ENCODE results near the gene ADORA2B.

ADORA2B gene

DNA sequence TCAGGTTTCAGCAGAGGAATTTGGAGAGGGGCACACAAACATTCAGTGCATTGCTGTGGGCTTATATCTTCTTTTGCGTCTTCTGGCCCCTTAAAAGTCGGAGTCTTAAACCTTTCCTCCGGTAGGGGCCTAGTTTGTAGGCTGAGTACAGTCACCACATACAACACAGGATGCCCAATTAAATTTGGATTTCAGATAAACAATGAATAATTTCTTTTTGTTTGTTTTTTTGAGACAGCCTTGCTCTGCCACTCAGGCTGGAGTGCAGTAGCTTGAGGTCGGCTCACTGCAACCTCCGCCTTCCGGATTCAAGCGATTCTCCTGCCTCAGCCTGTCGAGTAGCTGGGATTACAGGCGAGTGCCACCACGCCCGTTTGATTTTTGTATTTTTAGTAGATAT is 26.7 kb upstream of the ADORA2B start:
- TF ChIP-seq, protein P1, sequence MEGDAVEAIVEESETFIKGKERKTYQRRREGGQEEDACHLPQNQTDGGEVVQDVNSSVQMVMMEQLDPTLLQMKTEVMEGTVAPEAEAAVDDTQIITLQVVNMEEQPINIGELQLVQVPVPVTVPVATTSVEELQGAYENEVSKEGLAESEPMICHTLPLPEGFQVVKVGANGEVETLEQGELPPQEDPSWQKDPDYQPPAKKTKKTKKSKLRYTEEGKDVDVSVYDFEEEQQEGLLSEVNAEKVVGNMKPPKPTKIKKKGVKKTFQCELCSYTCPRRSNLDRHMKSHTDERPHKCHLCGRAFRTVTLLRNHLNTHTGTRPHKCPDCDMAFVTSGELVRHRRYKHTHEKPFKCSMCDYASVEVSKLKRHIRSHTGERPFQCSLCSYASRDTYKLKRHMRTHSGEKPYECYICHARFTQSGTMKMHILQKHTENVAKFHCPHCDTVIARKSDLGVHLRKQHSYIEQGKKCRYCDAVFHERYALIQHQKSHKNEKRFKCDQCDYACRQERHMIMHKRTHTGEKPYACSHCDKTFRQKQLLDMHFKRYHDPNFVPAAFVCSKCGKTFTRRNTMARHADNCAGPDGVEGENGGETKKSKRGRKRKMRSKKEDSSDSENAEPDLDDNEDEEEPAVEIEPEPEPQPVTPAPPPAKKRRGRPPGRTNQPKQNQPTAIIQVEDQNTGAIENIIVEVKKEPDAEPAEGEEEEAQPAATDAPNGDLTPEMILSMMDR (IDR thresholded peaks at IDR 0.05), result no peak
- DNase-seq, result no peak
- H3K9me3 ChIP-seq, result peaks cover 0 to 13% (median 0%) of the 10 kb centered on the region in 3 donors
- intact Hi-C loops (cut with DNase I; ENCODE audit: low total_unique reads), result no loop called here
- H3K4me1 ChIP-seq, result peaks cover 0 to 8% (median 8%) of the 10 kb centered on the region in 4 donors
- H3K27ac ChIP-seq, result no peak overlapping the region
- H3K4me3 ChIP-seq, result no peak overlapping the region
- H3K36me3 ChIP-seq, result no peaks in the 10 kb centered on the region
- H3K27me3 ChIP-seq, result peaks cover 0 to 15% of the 10 kb centered on the region in 2 donors

DNA sequence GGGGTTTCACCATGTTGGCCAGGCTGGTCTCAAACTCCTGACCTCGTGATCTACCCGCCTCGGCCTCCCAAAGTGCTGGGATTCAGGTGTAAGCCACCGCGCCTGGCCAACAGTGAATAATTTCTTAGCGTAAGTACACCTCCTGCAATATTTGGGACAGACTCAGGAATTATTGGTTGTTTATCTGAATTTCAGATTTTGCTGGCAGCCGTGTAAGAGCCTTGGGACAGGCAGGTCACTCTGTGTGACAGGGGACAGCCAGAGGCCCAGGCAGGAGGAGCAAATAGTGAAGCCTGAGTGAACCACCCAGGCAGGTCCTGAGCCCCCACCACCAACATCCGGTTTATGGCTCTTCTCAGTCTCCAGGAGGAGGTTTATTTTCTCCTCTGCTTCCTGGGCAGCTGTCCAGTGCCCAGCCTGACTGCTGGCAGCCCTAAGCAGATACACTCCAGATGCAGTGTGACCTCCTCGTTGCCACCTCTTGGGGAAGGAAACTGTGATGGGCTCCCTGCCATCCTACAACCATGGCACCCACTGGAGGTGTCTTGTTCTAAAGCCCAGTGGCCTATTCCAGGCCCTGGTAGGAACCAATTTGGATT is 26.2 kb upstream of the ADORA2B start:
- TF ChIP-seq, protein P1 (IDR thresholded peaks at IDR 0.05), result no peak
- Histone ChIP-seq H3K27me3 (peaks cover 0 to 15% of the 10 kb centered on the region in 2 donors), H3K9me3 (peaks cover 0 to 13% (median 0%) of the 10 kb centered on the region in 3 donors), H3K27ac (no peak overlapping the region), H3K4me3 (no peak overlapping the region), H3K4me1 (peaks cover 0 to 8% (median 8%) of the 10 kb centered on the region in 4 donors), H3K36me3 (no peaks in the 10 kb centered on the region)
- no peak for DNase-seq
- intact Hi-C loops (cut with DNase I; ENCODE audit: low total_unique reads), result no loop called here

DNA sequence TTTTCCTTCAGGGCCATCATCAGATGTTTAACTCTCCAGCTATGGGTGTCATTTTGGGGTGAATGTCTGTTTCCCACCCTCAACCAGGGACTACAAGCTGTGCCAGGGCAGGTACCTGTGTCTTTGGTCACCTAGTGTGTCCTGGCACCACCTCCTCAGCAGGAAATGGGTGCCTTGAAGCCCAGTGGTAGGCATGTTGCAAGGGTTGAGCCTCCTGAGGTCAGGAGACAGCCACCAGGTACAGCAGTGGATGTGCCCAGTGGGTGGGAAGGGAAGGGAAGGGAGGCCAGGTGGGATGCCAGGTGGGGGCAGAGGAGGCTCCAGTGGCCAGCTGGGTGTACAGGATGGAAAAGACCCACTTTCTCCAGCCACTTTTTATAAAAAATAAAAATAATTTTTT is 25.5 kb upstream of the ADORA2B start:
- no peak overlapping the region for H3K4me3 ChIP-seq
- peaks cover 0 to 8% (median 8%) of the 10 kb centered on the region in 4 donors for H3K4me1 ChIP-seq
- DNase-seq, result no peak
- intact Hi-C loops (cut with DNase I; ENCODE audit: low total_unique reads), result no loop called here
- no peak overlapping the region for H3K27ac ChIP-seq
- TF ChIP-seq, protein P1 (IDR thresholded peaks at IDR 0.05), result no peak
- no peaks in the 10 kb centered on the region for H3K36me3 ChIP-seq
- H3K9me3 ChIP-seq, result peaks cover 0 to 13% (median 0%) of the 10 kb centered on the region in 3 donors
- peaks cover 0 to 15% of the 10 kb centered on the region in 2 donors for H3K27me3 ChIP-seq

DNA sequence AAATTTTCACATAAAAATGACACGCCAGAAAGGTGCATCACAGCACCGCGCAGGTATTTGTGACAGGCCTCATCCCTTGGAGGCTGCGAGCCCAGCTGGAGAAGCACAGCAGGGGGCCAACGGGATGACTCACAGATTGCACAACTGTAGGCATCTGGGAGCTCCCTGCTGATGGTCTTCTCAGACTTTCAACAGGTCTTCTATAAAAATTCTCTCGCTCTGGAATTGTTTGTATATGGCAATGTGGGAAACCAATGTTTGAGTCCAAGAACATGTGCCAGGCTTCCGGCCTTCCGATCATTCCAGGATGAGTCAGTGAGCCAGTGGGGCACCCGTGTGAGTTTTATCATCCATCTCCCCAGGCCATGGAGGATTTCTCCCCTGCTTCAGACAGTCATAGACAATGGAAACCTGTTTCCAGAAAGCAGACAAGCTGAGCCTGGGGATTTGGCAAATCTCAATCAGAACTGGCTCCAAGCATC is 24.1 kb upstream of the ADORA2B start:
- H3K27ac ChIP-seq, result no peak overlapping the region
- intact Hi-C loops (cut with DNase I; ENCODE audit: low total_unique reads), result no loop called here
- H3K27me3 ChIP-seq, result peaks cover 0 to 22% of the 10 kb centered on the region in 2 donors
- peaks cover 0 to 8% (median 8%) of the 10 kb centered on the region in 4 donors for H3K4me1 ChIP-seq
- H3K4me3 ChIP-seq, result no peak overlapping the region
- TF ChIP-seq, protein P1 (IDR thresholded peaks at IDR 0.05), result no peak
- no peaks in the 10 kb centered on the region for H3K36me3 ChIP-seq
- peaks cover 0 to 13% (median 0%) of the 10 kb centered on the region in 3 donors for H3K9me3 ChIP-seq
- DNase-seq, result no peak

DNA sequence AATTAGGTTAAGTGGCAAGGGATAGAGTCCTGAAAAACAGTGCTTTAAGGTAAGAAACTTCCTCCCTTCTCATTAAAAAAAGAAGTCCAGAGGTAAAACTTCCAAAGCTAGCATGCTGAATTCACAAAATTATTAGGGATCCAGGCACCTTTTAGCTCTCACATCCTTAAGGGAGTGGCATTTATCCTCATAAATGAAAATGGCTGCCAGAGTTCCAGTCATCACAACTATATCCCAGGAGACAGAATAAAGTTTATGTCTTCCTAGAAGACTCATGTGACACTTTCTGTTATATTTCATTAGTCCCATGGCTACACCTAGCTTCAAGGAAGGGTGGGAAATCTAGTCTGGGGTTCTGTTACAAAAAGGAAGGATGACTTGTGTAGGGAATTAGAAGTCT is 23.3 kb upstream of the ADORA2B start:
- Histone ChIP-seq H3K4me3 (no peak overlapping the region), H3K9me3 (peaks cover 0 to 13% (median 0%) of the 10 kb centered on the region in 3 donors), H3K4me1 (peaks cover 0 to 8% (median 8%) of the 10 kb centered on the region in 4 donors), H3K27me3 (peaks cover 0 to 29% of the 10 kb centered on the region in 2 donors), H3K36me3 (no peaks in the 10 kb centered on the region), H3K27ac (no peak overlapping the region)
- intact Hi-C loops (cut with DNase I; ENCODE audit: low total_unique reads), result no loop called here
- DNase-seq, result no peak
- TF ChIP-seq, protein P1 (IDR thresholded peaks at IDR 0.05), result no peak

All from tibial artery (tissue), 4 donors.